ENCODE measurements around the gene LAMA5.

- no peak for TF ChIP-seq POLR2AphosphoS5 (IDR thresholded peaks at IDR 0.05; ENCODE audit: low read depth, low read length)
- TF ChIP-seq CEBPB (IDR thresholded peaks at IDR 0.05; ENCODE audit: low read depth, low read length), result no peak
- TF ChIP-seq NRF1 (IDR thresholded peaks at IDR 0.05; ENCODE audit: low read depth, low read length), result no peak
- no peak for TF ChIP-seq ZNF274 (IDR thresholded peaks at IDR 0.05; ENCODE audit: borderline replicate concordance, extremely low read depth, low read length)
- TF ChIP-seq CTCF (IDR thresholded peaks at IDR 0.05; ENCODE audit: control extremely low read depth in 1 of 3, insufficient read depth in 1 of 3, low read depth in 1 of 3, low read length in 3 of 3), result no peak
- TF ChIP-seq YY1 (IDR thresholded peaks at IDR 0.05; ENCODE audit: low read depth, low read length), result no peak
- TF ChIP-seq EZH2 (IDR thresholded peaks at IDR 0.05; ENCODE audit: low read depth, low read length, severe bottlenecking), result no peak
- TF ChIP-seq RFX5 (IDR thresholded peaks at IDR 0.05; ENCODE audit: borderline replicate concordance, low read depth, low read length), result no peak
These were observed 80.5 kb downstream of the LAMA5 start for GRCh38 chr20:62286493-62287064.

All from H1 (cell line).